Erythroblast (primary cell): ENCODE results near the gene RNF167.

ENCODE experiments used
- GATA1 ChIP-seq: IDR thresholded peaks from 2 replicates; pipeline ENCODE4 v1.6.1; 2011; ENCODE audit warnings: low read depth, mild to moderate bottlenecking, control low read depth, low read length, moderate library complexity
- POLR2A ChIP-seq: IDR thresholded peaks from 2 replicates; pipeline ENCODE4 v1.6.1; 2011; ENCODE audit warnings: mild to moderate bottlenecking, low read length

GRCh38 chr17:4891411-4892410 lies 48.4 kb upstream of the RNF167 start:
- TF ChIP-seq POLR2A = peak; percentile 46
- no peak for TF ChIP-seq GATA1
